OCI-LY7 (cell line): ENCODE measurements around the gene MCAT. TPM values are rescaled to one million over a fixed set of nuclear protein-coding genes. Genes with fewer than 3 reads are reported as not detected.

Experiments used
- BruUV-seq: library from RNA; stranded (reverse); fragments of 400-500 nt; replicated peaks from 2 replicates; lab custom pipeline; 2021; lab: Mats Ljungman, UMichigan
- CTCF ChIA-PET: fragments of 300-600 bp; sonication (Branson Sonifier 250); formaldehyde crosslinking; loops from one replicate; lab custom pipeline; 2022; ENCODE audit warnings: antibody characterized with exemption; ENCODE audit not compliant: unreplicated experiment; lab: Charles Lee
- POLR2A ChIA-PET: fragments of 300-600 bp; sonication (Branson Sonifier 250); formaldehyde crosslinking; loops from one replicate; lab custom pipeline; 2022; ENCODE audit warnings: antibody characterized with exemption; lab: Charles Lee
- DNase-seq: peaks from one replicate; pipeline ENCODE4 v3.0.0-alpha.2; 2015; ENCODE audit warnings: low spot score
- H2AFZ ChIP-seq: fragments of 200-600 bp; sonication (generic), shearing (Covaris generic); 2 replicates; pipeline ENCODE4 v1.6.1; 2014; ENCODE audit warnings: mild to moderate bottlenecking, antibody characterized with exemption, low read length, moderate library complexity
- H3K27ac ChIP-seq: fragments of 200-600 bp; sonication (generic); 2 replicates; pipeline ENCODE4 v1.5.1; 2014; ENCODE audit warnings: mixed run types, low read depth, mild to moderate bottlenecking, moderate library complexity, low read length, inconsistent platforms; ENCODE audit not compliant: poor library complexity, severe bottlenecking
- H3K36me3 ChIP-seq: fragments of 200-600 bp; sonication (generic); 2 replicates; pipeline ENCODE4 v1.6.1; 2014; ENCODE audit warnings: mild to moderate bottlenecking, antibody characterized with exemption, low read length, moderate library complexity, mixed read lengths; ENCODE audit not compliant: insufficient read depth
- H3K4me1 ChIP-seq: fragments of 200-600 bp; sonication (generic); 2 replicates; pipeline ENCODE4 v1.5.1; 2014; ENCODE audit warnings: mild to moderate bottlenecking, low read length; ENCODE audit not compliant: insufficient read depth, poor library complexity, severe bottlenecking
- H3K4me2 ChIP-seq: fragments of 200-600 bp; sonication (generic); 2 replicates; pipeline ENCODE4 v1.6.1; 2014; ENCODE audit warnings: mild to moderate bottlenecking, low read length
- H3K4me3 ChIP-seq: fragments of 200-600 bp; sonication (generic); 2 replicates; pipeline ENCODE4 v1.5.1; 2014; ENCODE audit warnings: mild to moderate bottlenecking, low read depth, low read length; ENCODE audit not compliant: poor library complexity, severe bottlenecking
- H3K79me2 ChIP-seq: fragments of 200-600 bp; sonication (generic); 2 replicates; pipeline ENCODE4 v1.6.1; 2016; ENCODE audit warnings: low read depth, mild to moderate bottlenecking, low read length, moderate library complexity, mixed read lengths; ENCODE audit not compliant: insufficient read depth
- H3K9me2 ChIP-seq: fragments of 200-600 bp; sonication (generic); 2 replicates; pipeline ENCODE4 v1.6.1; 2016; ENCODE audit warnings: mild to moderate bottlenecking, low read length, mixed read lengths; ENCODE audit not compliant: insufficient read depth
- H3K9me3 ChIP-seq: fragments of 200-600 bp; sonication (generic); 2 replicates; pipeline ENCODE4 v1.6.1; 2014; ENCODE audit warnings: mild to moderate bottlenecking, mixed run types, low read length, mixed read lengths
- H4K20me1 ChIP-seq: fragments of 200-600 bp; sonication (generic); 2 replicates; pipeline ENCODE4 v1.6.1; 2014; ENCODE audit warnings: mild to moderate bottlenecking, antibody characterized with exemption, low read length, moderate library complexity, mixed read lengths; ENCODE audit not compliant: insufficient read depth
- EZH2phosphoT487 ChIP-seq: fragments of 200-600 bp; sonication (generic); IDR thresholded peaks from 2 replicates; pipeline ENCODE4 v1.6.1; 2018; ENCODE audit warnings: low read depth, borderline replicate concordance, mild to moderate bottlenecking, mixed run types, antibody characterized with exemption, low read length, moderate library complexity, mixed read lengths
- intact Hi-C: fragments of 100-400 bp; cut with micrococcal nuclease; formaldehyde crosslinking; loops from one replicate; pipeline ENCODE4 v1.10.0; 2022; ENCODE audit not compliant: unreplicated experiment
- total RNA-seq, 2 experiments: library from RNA; depleted of rRNA in 1 of 2; stranded (reverse); fragments of >200 nt in 1 of 2; shearing (Covaris generic) in 1 of 2; gene quantifications; 2 replicates each; pipeline ENCODE4 v1.2.3, GENCODE V29; 2014 to 2022
- TF ChIP-seq, protein P1 (sequence below): fragments of 200-600 bp; sonication (generic); conservative IDR thresholded peaks from 2 replicates; pipeline ENCODE4 v1.5.1; 2014; ENCODE audit warnings: mild to moderate bottlenecking, antibody characterized with exemption, low read length, moderate library complexity, mixed read lengths

Gene MCAT
- total RNA-seq, 2 experiments from 2014 or later, result 30.6 to 33.2 TPM

GRCh38 chr22:43116932-43117331, 26.3 kb downstream of the MCAT start:
- Histone ChIP-seq H4K20me1 (no peaks in the 10 kb centered on the region), H3K9me2 (no peaks in the 10 kb centered on the region), H3K4me1 (peaks cover 99% of the 10 kb centered on the region), H3K4me3 (peak overlapping the region; percentile 45), H3K27ac (peak overlapping the region; percentile 96), H2AFZ (no peak overlapping the region), H3K4me2 (peak overlapping the region; percentile 89), H3K36me3 (peaks cover 78% of the 10 kb centered on the region), H3K9me3 (no peaks in the 10 kb centered on the region), H3K79me2 (peaks cover 95% of the 10 kb centered on the region)
- BruUV-seq, result no TSS peak
- TF ChIP-seq, protein P1, sequence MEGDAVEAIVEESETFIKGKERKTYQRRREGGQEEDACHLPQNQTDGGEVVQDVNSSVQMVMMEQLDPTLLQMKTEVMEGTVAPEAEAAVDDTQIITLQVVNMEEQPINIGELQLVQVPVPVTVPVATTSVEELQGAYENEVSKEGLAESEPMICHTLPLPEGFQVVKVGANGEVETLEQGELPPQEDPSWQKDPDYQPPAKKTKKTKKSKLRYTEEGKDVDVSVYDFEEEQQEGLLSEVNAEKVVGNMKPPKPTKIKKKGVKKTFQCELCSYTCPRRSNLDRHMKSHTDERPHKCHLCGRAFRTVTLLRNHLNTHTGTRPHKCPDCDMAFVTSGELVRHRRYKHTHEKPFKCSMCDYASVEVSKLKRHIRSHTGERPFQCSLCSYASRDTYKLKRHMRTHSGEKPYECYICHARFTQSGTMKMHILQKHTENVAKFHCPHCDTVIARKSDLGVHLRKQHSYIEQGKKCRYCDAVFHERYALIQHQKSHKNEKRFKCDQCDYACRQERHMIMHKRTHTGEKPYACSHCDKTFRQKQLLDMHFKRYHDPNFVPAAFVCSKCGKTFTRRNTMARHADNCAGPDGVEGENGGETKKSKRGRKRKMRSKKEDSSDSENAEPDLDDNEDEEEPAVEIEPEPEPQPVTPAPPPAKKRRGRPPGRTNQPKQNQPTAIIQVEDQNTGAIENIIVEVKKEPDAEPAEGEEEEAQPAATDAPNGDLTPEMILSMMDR, result no peak
- TF ChIP-seq EZH2phosphoT487, result no peak
- ChIA-PET CTCF (no interaction called here), POLR2A (interaction anchor here (0.6 kb wide), 2 partner anchors 575 to 1170 kb away, joined by 3 read pairs; partner anchors contain the start of gene CENPM)
- intact Hi-C loops, result loop anchor here (5.0 kb wide), 1 partner anchor 400 kb away; no protein-coding TSS in a partner anchor
- peak; percentile 60 for DNase-seq

GRCh38 chr22:43114958-43115357, 28.2 kb downstream of the MCAT start:
- H3K4me2 ChIP-seq, result peak overlapping the region; percentile 89
- peak overlapping the region; percentile 96 for H3K27ac ChIP-seq
- ChIA-PET POLR2A (no interaction called here), CTCF (no interaction called here)
- BruUV-seq, result no TSS peak
- no peak overlapping the region for H2AFZ ChIP-seq
- no peaks in the 10 kb centered on the region for H3K9me2 ChIP-seq
- no peak for TF ChIP-seq EZH2phosphoT487
- TF ChIP-seq, protein P1, result no peak
- H3K4me3 ChIP-seq, result peak overlapping the region; percentile 45
- peaks cover 88% of the 10 kb centered on the region for H3K79me2 ChIP-seq
- no peaks in the 10 kb centered on the region for H4K20me1 ChIP-seq
- DNase-seq, result peak; percentile 45
- H3K9me3 ChIP-seq, result no peaks in the 10 kb centered on the region
- H3K4me1 ChIP-seq, result peaks cover 84% of the 10 kb centered on the region
- intact Hi-C loops, result loop anchor here (5.0 kb wide), 1 partner anchor 398 kb away; no protein-coding TSS in a partner anchor
- H3K36me3 ChIP-seq, result peaks cover 69% of the 10 kb centered on the region

DNA sequence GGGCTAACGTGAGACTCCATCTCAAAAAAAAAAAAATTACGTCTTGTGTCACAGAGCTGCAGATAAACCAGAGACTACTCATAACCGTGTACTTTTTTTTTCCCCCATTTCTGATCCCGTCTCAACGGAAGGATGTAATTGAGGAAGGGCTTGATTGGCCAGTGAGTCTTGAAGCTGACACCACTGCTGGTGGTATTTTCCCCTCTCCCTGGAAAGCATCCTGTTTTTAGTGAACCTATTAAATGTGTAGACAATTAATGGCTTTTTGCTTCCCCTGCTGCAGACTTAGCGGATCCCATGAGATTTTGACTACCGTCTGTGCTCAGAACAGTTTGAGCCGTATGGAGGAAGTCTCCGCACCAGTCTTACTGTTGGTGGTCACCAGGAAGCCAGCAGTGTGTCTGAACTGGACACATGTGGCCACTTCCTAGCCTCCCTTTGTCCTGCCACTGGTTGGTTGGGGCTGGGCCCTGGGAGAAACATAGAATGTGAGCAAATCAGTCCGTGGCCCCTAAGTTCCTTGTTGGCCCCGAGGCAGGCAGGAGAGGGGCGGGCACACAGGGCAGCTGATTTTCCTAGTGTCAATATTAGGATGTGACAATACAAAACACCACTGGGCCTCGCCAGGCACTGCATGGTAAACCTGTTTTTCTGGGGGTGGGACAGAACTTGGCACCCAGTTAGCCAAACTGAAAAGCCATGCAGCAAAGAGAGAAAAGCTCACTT, 29.5 kb downstream of the MCAT start:
- Histone ChIP-seq H3K27ac (peak overlapping the region; percentile 96), H3K4me2 (peak overlapping the region; percentile 89), H3K9me2 (no peaks in the 10 kb centered on the region), H4K20me1 (no peaks in the 10 kb centered on the region), H3K36me3 (peaks cover 63% of the 10 kb centered on the region), H3K9me3 (no peaks in the 10 kb centered on the region), H3K79me2 (peaks cover 76% of the 10 kb centered on the region), H2AFZ (no peak overlapping the region), H3K4me3 (peak overlapping the region; percentile 97), H3K4me1 (peaks cover 83% of the 10 kb centered on the region)
- intact Hi-C loops, result no loop called here
- DNase-seq, result peak; percentile 60
- POLR2A ChIA-PET, result interaction anchor here (1.2 to 1.5 kb wide), 3 partner anchors 15 to 34 kb away, joined by 3 to 4 read pairs (median 3); no protein-coding TSS in a partner anchor
- CTCF ChIA-PET, result no interaction called here
- TSS peak; percentile 45 for BruUV-seq
- TF ChIP-seq, protein P1, result no peak
- no peak for TF ChIP-seq EZH2phosphoT487
